Endothelial cell of umbilical vein (primary cell): Measurements from ENCODE around the gene STX16. TPM values are rescaled to one million over a fixed set of nuclear protein-coding genes. Genes with fewer than 3 reads are reported as not detected.

ENCODE experiments used
- BruUV-seq: library from RNA; stranded (reverse); fragments of 400-500 nt; replicated peaks from 2 replicates; lab custom pipeline; 2021; lab: Mats Ljungman, UMichigan
- CTCF ChIA-PET: fragments of 300-600, 350-600 bp; sonication (Branson Sonifier 250); formaldehyde crosslinking; loops from one replicate; lab custom pipeline; 2021; ENCODE audit warnings: antibody characterized with exemption, inconsistent platforms; lab: Charles Lee
- POLR2A ChIA-PET: fragments of 300-600, 350-600 bp; sonication (Branson Sonifier 250); formaldehyde crosslinking; loops from one replicate; lab custom pipeline; 2021; ENCODE audit warnings: antibody characterized with exemption, inconsistent platforms; lab: Charles Lee
- DNase-seq: peaks from one replicate; pipeline ENCODE4 v3.0.0-alpha.2; 2011; ENCODE audit warnings: low read depth, low spot score
- FAIRE-seq: peaks from 2 replicates; lab custom pipeline; 2011; peaks lifted over from hg19 to GRCh38; lab: Jason Lieb, UNC
- H2AFZ ChIP-seq: 2 replicates; pipeline ENCODE4 v1.6.0; 2012; ENCODE audit warnings: low read depth, low read length, control low read depth, inconsistent platforms
- H3K27ac ChIP-seq: 2 replicates; pipeline ENCODE4 v1.5.1; 2011; ENCODE audit warnings: low read depth, mild to moderate bottlenecking, control low read depth, low read length, moderate library complexity; ENCODE audit not compliant: insufficient read depth
- H3K27me3 ChIP-seq, 2 experiments: 2 replicates each; pipeline versions ENCODE4 v1.6.0 to v1.6.1; 2011; ENCODE audit warnings: low read length in 2 of 2, mixed read lengths in 1 of 2; ENCODE audit not compliant: control insufficient read depth in 2 of 2, insufficient read depth in 2 of 2
- H3K36me3 ChIP-seq, 2 experiments: 2 replicates in 1 of 2; 3 replicates in 1 of 2; pipeline ENCODE4 v1.5.1; 2011; ENCODE audit warnings: low read length in 2 of 2, mild to moderate bottlenecking in 1 of 2, moderate library complexity in 1 of 2; ENCODE audit not compliant: control insufficient read depth in 2 of 2, insufficient read depth in 2 of 2; ENCODE audit errors: extremely low read depth in 1 of 2
- H3K4me1 ChIP-seq: 3 replicates; pipeline ENCODE4 v1.5.1; 2011; ENCODE audit warnings: mild to moderate bottlenecking, low read length; ENCODE audit not compliant: control insufficient read depth, insufficient read depth; ENCODE audit errors: extremely low read depth
- H3K4me2 ChIP-seq: 2 replicates; pipeline ENCODE4 v1.6.1; 2011; ENCODE audit warnings: low read length, control low read depth, mixed read lengths; ENCODE audit not compliant: insufficient read depth
- H3K4me3 ChIP-seq, 3 experiments: fragments of 200-600 bp in 1 of 3; sonication (generic), shearing (Covaris generic) in 1 of 3; replicated peaks in 1 of 3; 2 replicates each; pipeline ENCODE4 v1.5.1; 2011 to 2016; ENCODE audit warnings: control low read depth in 3 of 3, low read length in 3 of 3, mild to moderate bottlenecking in 2 of 3, inconsistent platforms in 1 of 3, low read depth in 1 of 3, moderate library complexity in 1 of 3; ENCODE audit not compliant: insufficient read depth in 1 of 3
- H3K79me2 ChIP-seq: 2 replicates; pipeline ENCODE4 v1.6.0; 2012; ENCODE audit warnings: low read length, inconsistent platforms; ENCODE audit not compliant: control insufficient read depth, insufficient read depth
- H3K9ac ChIP-seq: replicated peaks from 2 replicates; pipeline ENCODE3; 2011; ENCODE audit warnings: low read length, control low read depth; ENCODE audit not compliant: insufficient read depth; ENCODE audit errors: extremely low read depth
- H3K9me1 ChIP-seq: replicated peaks from 3 replicates; pipeline ENCODE4 v1.6.0; 2011; ENCODE audit warnings: mild to moderate bottlenecking, low read length; ENCODE audit not compliant: control insufficient read depth, insufficient read depth; ENCODE audit errors: extremely low read depth
- H3K9me3 ChIP-seq: replicated peaks from 2 replicates; pipeline ENCODE4 v1.5.1; 2012; ENCODE audit warnings: low read length, inconsistent platforms; ENCODE audit not compliant: control insufficient read depth, insufficient read depth
- H4K20me1 ChIP-seq: replicated peaks from 2 replicates; pipeline ENCODE3; 2011; ENCODE audit warnings: mild to moderate bottlenecking, low read length; ENCODE audit not compliant: control insufficient read depth, insufficient read depth; ENCODE audit errors: extremely low read depth
- CTCF ChIP-seq, 2 donors: IDR thresholded peaks; 1 replicate in 1 of 2; 2 replicates in 1 of 2; pipeline ENCODE4 v1.5.1; 2011; ENCODE audit warnings: low read length in 2 of 2, mild to moderate bottlenecking in 2 of 2, moderate library complexity in 2 of 2, control low read depth in 1 of 2, inconsistent platforms in 1 of 2, low read depth in 1 of 2; ENCODE audit not compliant: insufficient read depth in 1 of 2; ENCODE audit errors: extremely low read depth in 1 of 2
- EZH2 ChIP-seq: IDR thresholded peaks from 2 replicates; pipeline ENCODE4 v1.6.1; 2012; ENCODE audit warnings: borderline replicate concordance, low read depth, mild to moderate bottlenecking, moderate library complexity, low read length, inconsistent platforms; ENCODE audit not compliant: severe bottlenecking
- GATA2 ChIP-seq: IDR thresholded peaks from 2 replicates; pipeline ENCODE4 v1.7.0; 2011; ENCODE audit warnings: low read depth, mild to moderate bottlenecking, moderate library complexity, mixed read lengths, low read length; ENCODE audit not compliant: insufficient read length, insufficient read depth
- MAX ChIP-seq: IDR thresholded peaks from 2 replicates; pipeline ENCODE4 v1.6.1; 2011; ENCODE audit not compliant: insufficient read depth, insufficient read length
- POLR2A ChIP-seq: IDR thresholded peaks from 2 replicates; pipeline ENCODE4 v1.6.1; 2012; ENCODE audit warnings: low read depth, mild to moderate bottlenecking, control low read depth, low read length
- dilution Hi-C: fragments of 300-500 bp; cut with MboI; formaldehyde crosslinking; loops from one replicate; pipeline ENCODE4 v1.15.0; 2019; ENCODE audit warnings: low sequenced_read_pairs; ENCODE audit not compliant: extremely low pct_ligation_motif_present
- intact Hi-C: fragments of 100-400 bp; cut with micrococcal nuclease; formaldehyde crosslinking; loops from one replicate; pipeline ENCODE4 v1.10.0; 2022
- polyA plus RNA-seq, 4 experiments: library from polyadenylated mRNA; depleted of rRNA in 3 of 4; stranded (reverse) in 3 of 4; unstranded in 1 of 4; fragments of >200 nt; gene quantifications; 2 replicates each; pipeline versions ENCODE4 v1.2.1 to v1.2.3, GENCODE V29; 2011 to 2012; ENCODE audit warnings: missing spikeins in 1 of 4
- total RNA-seq: library from RNA; stranded (reverse); gene quantifications from 2 replicates; pipeline ENCODE4 v1.2.3, GENCODE V29; 2021

Gene STX16
- total and polyA plus RNA-seq, 2 donors (not counting 3 experiments of a cell fraction or from before 2014, with no cell fraction given): 43.1 to 63.5 TPM

GRCh38 chr20:58714340-58714922 lies 63.3 kb downstream of the STX16 start:
- Histone ChIP-seq H3K36me3 (no peaks in the 10 kb centered on the region), H3K9me3 (no peaks in the 10 kb centered on the region), H2AFZ (no peak overlapping the region), H3K4me3 (no peak overlapping the region), H3K27me3 (no peaks in the 10 kb centered on the region), H3K79me2 (no peaks in the 10 kb centered on the region), H3K27ac (no peak overlapping the region), H3K9ac (no peak overlapping the region), H4K20me1 (no peaks in the 10 kb centered on the region), H3K4me1 (no peaks in the 10 kb centered on the region), H3K4me2 (no peak overlapping the region), H3K9me1 (no peaks in the 10 kb centered on the region)
- dilution Hi-C loops (no loop called here), intact Hi-C loops (no loop called here)
- BruUV-seq: no TSS peak
- no peak for DNase-seq
- ChIA-PET CTCF (interaction anchor here (1.3 kb wide), 2 partner anchors 12 to 233 kb away, joined by 3 to 4 read pairs; no protein-coding TSS in a partner anchor), POLR2A (no interaction called here)
- TF ChIP-seq GATA2: no peak
- TF ChIP-seq CTCF (IDR thresholded peaks at IDR 0.05; ENCODE audit: extremely low read depth in 1 of 2, insufficient read depth in 1 of 2, low read depth in 1 of 2, low read length in 2 of 2): no peak
- no peak for TF ChIP-seq MAX
- TF ChIP-seq EZH2: no peak
- no peak for TF ChIP-seq POLR2A
- FAIRE-seq: no peak
